GM19328 (cell line): ENCODE data around the gene XAGE2.

Experiments used
- ATAC-seq: cut with Tn5 transposase; IDR thresholded peaks from one replicate; pipeline ENCODE4 v1.9.1; 2021; ENCODE audit warnings: mild to moderate bottlenecking, moderate library complexity; ENCODE audit not compliant: unreplicated experiment

The XAGE2 gene

DNA sequence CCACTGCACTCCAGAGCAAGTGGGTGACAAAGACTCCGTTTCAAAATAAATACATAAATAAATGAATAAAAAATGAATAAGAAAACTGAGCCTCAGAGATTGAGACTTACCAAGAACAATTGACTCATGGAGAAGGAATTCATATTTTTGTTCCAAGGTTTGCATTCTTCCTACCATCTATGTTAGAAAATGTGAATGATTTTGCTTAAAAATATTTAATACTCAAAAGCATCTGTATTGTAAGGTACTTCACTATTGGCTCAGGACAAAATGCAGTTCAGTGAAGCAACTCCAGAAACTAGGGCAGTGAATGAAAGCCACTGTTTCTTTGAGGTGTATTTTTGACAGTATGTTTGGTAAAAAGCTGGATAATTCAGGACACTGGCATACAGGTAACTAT is 54.1 kb downstream of the XAGE2 start:
- ATAC-seq, result no peak

GRCh38 chrX:52424656-52425055 is 55.8 kb downstream of the XAGE2 start:
- no peak for ATAC-seq
